PC-3 (cell line): ENCODE data around the gene SH3RF1. TPM values are rescaled to one million over a fixed set of nuclear protein-coding genes. Genes with fewer than 3 reads are reported as not detected.
"Not testable (repeated sequence)": the region's sequence is repeated elsewhere in the genome, so short reads cannot be mapped to it uniquely, and the experiment has no call there.

ENCODE experiments used
- ATAC-seq: fragments of 200-7000 bp; cut with Tn5 transposase; 2 replicates; pipeline ENCODE4 v1.9.1; 2020; ENCODE audit warnings: mild to moderate bottlenecking, moderate library complexity
- BruUV-seq: library from RNA; stranded (reverse); fragments of 400-500 nt; replicated peaks from 2 replicates; lab custom pipeline; 2021; lab: Mats Ljungman, UMichigan
- CTCF ChIA-PET: fragments of 300-600 bp; sonication (Branson Sonifier 250); formaldehyde crosslinking; loops from one replicate; lab custom pipeline; 2022; ENCODE audit warnings: antibody characterized with exemption; lab: Charles Lee
- POLR2A ChIA-PET: fragments of 300-600 bp; sonication (Branson Sonifier 250); formaldehyde crosslinking; loops from one replicate; lab custom pipeline; 2022; ENCODE audit warnings: antibody characterized with exemption; ENCODE audit not compliant: unreplicated experiment; lab: Charles Lee
- DNase-seq: peaks from one replicate; pipeline ENCODE4 v3.0.0-alpha.2; 2015
- H2AFZ ChIP-seq: fragments of 300-600 bp; sonication (generic); 2 replicates; pipeline ENCODE4 v1.6.0; 2016; ENCODE audit warnings: antibody characterized with exemption, low read length
- H3F3A ChIP-seq: fragments of 300-600 bp; sonication (generic); one replicate; pipeline ENCODE4 v1.6.0; 2017; ENCODE audit warnings: antibody characterized with exemption, low read length, control low read depth, mild to moderate bottlenecking; ENCODE audit not compliant: unreplicated experiment
- H3K27ac ChIP-seq: fragments of 300-600 bp; sonication (generic); 2 replicates; pipeline ENCODE4 v1.5.1; 2016; ENCODE audit warnings: mild to moderate bottlenecking, low read length
- H3K27me3 ChIP-seq: fragments of 300-600 bp; sonication (generic); 2 replicates; pipeline ENCODE4 v1.6.1; 2016; ENCODE audit warnings: low read length, mixed read lengths
- H3K36me3 ChIP-seq: fragments of 300-600 bp; sonication (generic); 2 replicates; pipeline ENCODE4 v1.6.1; 2016; ENCODE audit warnings: low read depth, mixed run types, low read length, mixed read lengths
- H3K4me1 ChIP-seq: fragments of 300-600 bp; sonication (generic); 2 replicates; pipeline ENCODE4 v1.5.1; 2016; ENCODE audit warnings: low read length; ENCODE audit not compliant: insufficient read depth
- H3K4me2 ChIP-seq: fragments of 300-600 bp; sonication (generic); 2 replicates; pipeline ENCODE4 v1.6.0; 2016; ENCODE audit warnings: low read length
- H3K4me3 ChIP-seq: fragments of 300-600 bp; sonication (generic); 2 replicates; pipeline ENCODE4 v1.5.1; 2016; ENCODE audit warnings: mild to moderate bottlenecking, low read length, mixed read lengths
- H3K79me2 ChIP-seq: fragments of 300-600 bp; sonication (generic); 2 replicates; pipeline ENCODE4 v1.6.1; 2017; ENCODE audit warnings: low read length, mixed read lengths
- H3K9ac ChIP-seq: fragments of 300-600 bp; sonication (generic); 2 replicates; pipeline ENCODE4 v1.6.0; 2016; ENCODE audit warnings: mild to moderate bottlenecking, low read length
- H3K9me2 ChIP-seq: fragments of 300-600 bp; sonication (generic); replicated peaks from 2 replicates; pipeline ENCODE4 v1.6.1; 2016; ENCODE audit warnings: mixed run types, low read length, mixed read lengths
- H3K9me3 ChIP-seq: fragments of 300-600 bp; sonication (generic); 2 replicates; pipeline ENCODE4 v1.6.1; 2016; ENCODE audit warnings: low read length, mixed read lengths
- H4K20me1 ChIP-seq: fragments of 300-600 bp; sonication (generic); 2 replicates; pipeline ENCODE4 v1.6.1; 2016; ENCODE audit warnings: low read length, mixed read lengths
- EZH2 ChIP-seq: fragments of 300-600 bp; sonication (generic); IDR thresholded peaks from one replicate; pipeline ENCODE4 v1.6.1; 2017; ENCODE audit warnings: antibody characterized with exemption, mild to moderate bottlenecking, low read length; ENCODE audit not compliant: unreplicated experiment
- EZH2phosphoT487 ChIP-seq: fragments of 300-600 bp; sonication (generic); IDR thresholded peaks from 2 replicates; pipeline ENCODE4 v1.6.1; 2018; ENCODE audit warnings: mild to moderate bottlenecking, antibody characterized with exemption, low read length, borderline replicate concordance
- intact Hi-C: fragments of 100-400 bp; cut with micrococcal nuclease; formaldehyde crosslinking; loops from 2 replicates; pipeline ENCODE4 v1.9.0; 2023
- total RNA-seq: library from RNA; depleted of rRNA; stranded (reverse); fragments of >200 nt; gene quantifications from 2 replicates; pipeline ENCODE4 v1.2.3, GENCODE V29; 2014
- TF ChIP-seq, protein P1 (sequence below): fragments of 300-600 bp; sonication (generic); conservative IDR thresholded peaks from 2 replicates; pipeline ENCODE4 v1.5.1; 2017; ENCODE audit warnings: antibody characterized with exemption, low read depth, mild to moderate bottlenecking, low read length

Gene SH3RF1
- total RNA-seq, 1 experiment from 2014 or later = 21.0 TPM

DNA sequence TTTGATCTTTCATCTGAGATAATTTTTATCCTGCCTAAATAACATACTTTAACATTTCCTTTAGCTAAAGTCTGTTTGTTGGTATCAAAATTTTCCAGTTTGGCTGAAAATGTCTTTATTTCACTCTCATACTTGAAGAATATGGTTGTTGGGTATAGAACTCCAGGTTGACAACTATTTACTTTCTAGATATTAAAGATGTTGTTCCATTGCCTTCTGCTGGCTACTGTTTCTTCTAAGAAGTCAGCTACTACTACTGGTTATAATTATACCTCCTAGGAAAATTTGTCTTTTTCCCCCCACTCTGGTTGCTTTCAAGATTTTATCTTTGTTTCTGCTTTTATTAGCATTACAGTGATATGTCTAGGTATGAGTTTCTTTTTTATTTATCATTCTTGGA lies 75.7 kb downstream of the SH3RF1 start:
- H3K4me2 ChIP-seq = no peak overlapping the region
- intact Hi-C loops = no loop called here
- POLR2A ChIA-PET = no interaction called here
- no peak overlapping the region for H3K4me3 ChIP-seq
- no peaks in the 10 kb centered on the region for H3F3A ChIP-seq
- no peak overlapping the region for H2AFZ ChIP-seq
- TF ChIP-seq, protein P1, sequence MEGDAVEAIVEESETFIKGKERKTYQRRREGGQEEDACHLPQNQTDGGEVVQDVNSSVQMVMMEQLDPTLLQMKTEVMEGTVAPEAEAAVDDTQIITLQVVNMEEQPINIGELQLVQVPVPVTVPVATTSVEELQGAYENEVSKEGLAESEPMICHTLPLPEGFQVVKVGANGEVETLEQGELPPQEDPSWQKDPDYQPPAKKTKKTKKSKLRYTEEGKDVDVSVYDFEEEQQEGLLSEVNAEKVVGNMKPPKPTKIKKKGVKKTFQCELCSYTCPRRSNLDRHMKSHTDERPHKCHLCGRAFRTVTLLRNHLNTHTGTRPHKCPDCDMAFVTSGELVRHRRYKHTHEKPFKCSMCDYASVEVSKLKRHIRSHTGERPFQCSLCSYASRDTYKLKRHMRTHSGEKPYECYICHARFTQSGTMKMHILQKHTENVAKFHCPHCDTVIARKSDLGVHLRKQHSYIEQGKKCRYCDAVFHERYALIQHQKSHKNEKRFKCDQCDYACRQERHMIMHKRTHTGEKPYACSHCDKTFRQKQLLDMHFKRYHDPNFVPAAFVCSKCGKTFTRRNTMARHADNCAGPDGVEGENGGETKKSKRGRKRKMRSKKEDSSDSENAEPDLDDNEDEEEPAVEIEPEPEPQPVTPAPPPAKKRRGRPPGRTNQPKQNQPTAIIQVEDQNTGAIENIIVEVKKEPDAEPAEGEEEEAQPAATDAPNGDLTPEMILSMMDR = no peak
- TF ChIP-seq EZH2 (no peak), EZH2phosphoT487 (no peak)
- ATAC-seq = no peak
- no peaks in the 10 kb centered on the region for H3K9me3 ChIP-seq
- peaks cover 7% of the 10 kb centered on the region; the same call in 1 of the 2 replicates for H3K4me1 ChIP-seq
- CTCF ChIA-PET = interaction anchor here (0.6 kb wide), 1 partner anchor 1204 kb away, joined by 3 read pairs; no protein-coding TSS in a partner anchor
- no peaks in the 10 kb centered on the region for H3K9me2 ChIP-seq
- H4K20me1 ChIP-seq = no peaks in the 10 kb centered on the region
- H3K36me3 ChIP-seq = 0 out of 2 replicates have a peak, but pooled peaks cover 4% of the 10 kb centered on the region
- no peak for DNase-seq
- no TSS peak for BruUV-seq
- H3K79me2 ChIP-seq = peaks cover 80% of the 10 kb centered on the region
- no peak overlapping the region for H3K9ac ChIP-seq
- no peaks in the 10 kb centered on the region for H3K27me3 ChIP-seq
- no peak overlapping the region for H3K27ac ChIP-seq

DNA sequence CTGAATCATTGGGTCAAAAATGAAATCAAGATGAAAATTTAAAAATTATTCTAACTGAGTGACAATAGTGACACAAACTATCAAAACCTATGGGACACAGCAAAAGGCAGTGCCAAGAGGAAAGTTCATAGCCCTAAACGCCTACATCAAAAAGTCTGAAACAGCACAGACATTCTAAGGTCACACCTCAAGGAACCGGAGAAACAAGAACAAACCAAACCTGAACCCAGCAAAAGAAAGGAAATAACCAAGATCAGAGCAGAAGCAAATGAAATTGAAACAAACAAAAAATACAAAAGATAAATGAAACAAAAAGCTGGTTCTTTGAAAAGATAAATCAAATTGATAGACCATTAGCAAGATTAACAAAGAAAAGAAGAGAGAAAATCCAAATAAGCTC lies 80.8 kb downstream of the SH3RF1 start:
- H3K9me2 ChIP-seq, CTCF ChIA-PET, H3K9ac ChIP-seq, H3K36me3 ChIP-seq, H3F3A ChIP-seq, intact Hi-C loops, DNase-seq, BruUV-seq, H3K4me2 ChIP-seq, ATAC-seq, H3K4me3 ChIP-seq, H4K20me1 ChIP-seq, H2AFZ ChIP-seq, H3K27me3 ChIP-seq, H3K27ac ChIP-seq, H3K9me3 ChIP-seq, POLR2A ChIA-PET: not testable (repeated sequence)
- Histone ChIP-seq H3K79me2 (peaks cover 89% of the 10 kb centered on the region), H3K4me1 (peaks cover 13% of the 10 kb centered on the region; the same call in 1 of the 2 replicates)

DNA sequence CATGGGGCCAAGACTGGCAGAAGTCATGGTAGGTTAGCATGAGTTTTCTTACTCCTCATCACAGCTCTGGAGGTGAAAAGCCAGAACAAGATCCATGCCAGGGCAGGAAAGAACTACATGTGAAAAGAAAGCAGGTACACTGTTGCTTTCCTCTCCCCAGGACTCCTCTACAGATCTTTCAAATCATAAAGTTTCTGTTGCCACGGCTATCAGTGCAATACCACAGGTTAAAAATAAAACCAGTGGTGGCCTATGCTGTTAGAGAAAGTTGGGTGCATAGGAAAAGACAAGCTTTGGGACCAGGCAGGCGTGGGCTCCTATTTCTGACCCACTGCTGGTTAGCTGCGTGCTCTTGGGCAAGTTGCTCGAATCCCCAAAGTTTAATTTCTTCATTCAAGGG lies 81.4 kb downstream of the SH3RF1 start:
- Histone ChIP-seq H3K4me3 (no peak overlapping the region), H3K27me3 (no peaks in the 10 kb centered on the region), H3K79me2 (peaks cover 91% of the 10 kb centered on the region), H3K9me2 (no peaks in the 10 kb centered on the region), H2AFZ (no peak overlapping the region), H3K9me3 (no peaks in the 10 kb centered on the region), H3K36me3 (no peaks in the 10 kb centered on the region), H3F3A (no peaks in the 10 kb centered on the region), H3K27ac (no peak overlapping the region), H3K4me1 (peaks cover 13% of the 10 kb centered on the region; the same call in 1 of the 2 replicates), H3K4me2 (no peak overlapping the region), H3K9ac (no peak overlapping the region), H4K20me1 (no peaks in the 10 kb centered on the region)
- BruUV-seq = no TSS peak
- TF ChIP-seq, protein P1 = no peak
- ChIA-PET POLR2A (no interaction called here), CTCF (interaction anchor here (0.5 kb wide), 1 partner anchor 48 kb away, joined by 3 read pairs; no protein-coding TSS in a partner anchor)
- ATAC-seq (no peak), DNase-seq (no peak)
- intact Hi-C loops = no loop called here
